ENCODE measurements around the gene OR2V2.

- TF ChIP-seq CTCF (IDR thresholded peaks at IDR 0.05; ENCODE audit: low read depth, low read length, poor library complexity, severe bottlenecking) (no peak), EZH2phosphoT487 (IDR thresholded peaks at IDR 0.05; ENCODE audit: borderline replicate concordance, low read length) (no peak)
These were observed 16.4 kb upstream of the OR2V2 start, which contains the start of gene OR2V1 for GRCh38 chr5:181130832-181131496.

Data from DOHH2 (cell line).